Common myeloid progenitor, CD34-positive (primary cell): ENCODE data around the gene COPZ2.

ENCODE experiments used
- CTCF ChIA-PET: fragments of 350-600 bp; sonication (Branson Sonifier 250); formaldehyde crosslinking; loops from one replicate; lab custom pipeline; 2021; ENCODE audit warnings: antibody characterized with exemption; lab: Charles Lee
- POLR2A ChIA-PET: fragments of 350-600 bp; sonication (Branson Sonifier 250); formaldehyde crosslinking; loops from one replicate; lab custom pipeline; 2021; ENCODE audit warnings: antibody characterized with exemption; lab: Charles Lee
- DNase-seq, 3 donors: peaks; one replicate each; pipeline versions ENCODE4 v3.0.0 to v3.0.0-alpha.2; 2013
- H3K27ac ChIP-seq, 2 experiments: 1 replicate in 1 of 2; 2 replicates in 1 of 2; pipeline ENCODE4 v1.7.0; 2013; ENCODE audit warnings: inconsistent platforms in 2 of 2, low read length in 2 of 2, mild to moderate bottlenecking in 2 of 2, low read depth in 1 of 2, moderate library complexity in 1 of 2; ENCODE audit not compliant: severe bottlenecking in 2 of 2, insufficient read depth in 1 of 2, poor library complexity in 1 of 2
- H3K27me3 ChIP-seq, 5 experiments: replicated peaks in 2 of 5; 1 replicate in 3 of 5; 2 replicates in 2 of 5; pipeline versions ENCODE4 v1.6.1 to v1.7.0; 2013; ENCODE audit warnings: low read length in 4 of 5, mild to moderate bottlenecking in 2 of 5, moderate library complexity in 2 of 5, inconsistent platforms in 1 of 5; ENCODE audit not compliant: insufficient read depth in 5 of 5, control insufficient read depth in 4 of 5
- H3K36me3 ChIP-seq, 4 experiments: 1 replicate in 2 of 4; 2 replicates in 2 of 4; pipeline versions ENCODE4 v1.6.1 to v1.7.0; 2013; ENCODE audit warnings: low read length in 3 of 4, control low read depth in 1 of 4, mild to moderate bottlenecking in 1 of 4; ENCODE audit not compliant: control insufficient read depth in 4 of 4, insufficient read depth in 4 of 4
- H3K4me1 ChIP-seq, 4 experiments: 1 replicate in 3 of 4; 2 replicates in 1 of 4; pipeline versions ENCODE4 v1.6.1 to v1.7.1; 2013; ENCODE audit warnings: low read length in 3 of 4, mild to moderate bottlenecking in 3 of 4, control low read depth in 1 of 4, inconsistent platforms in 1 of 4, moderate library complexity in 1 of 4; ENCODE audit not compliant: control insufficient read depth in 4 of 4, insufficient read depth in 4 of 4; ENCODE audit errors: control extremely low read depth in 1 of 4
- H3K4me3 ChIP-seq, 7 experiments: 1 replicate in 4 of 7; 2 replicates in 3 of 7; pipeline versions ENCODE4 v1.5.1 to v1.7.0; 2013; ENCODE audit warnings: mild to moderate bottlenecking in 7 of 7, low read length in 6 of 7, moderate library complexity in 6 of 7, inconsistent platforms in 2 of 7, low read depth in 2 of 7, control low read depth in 1 of 7; ENCODE audit not compliant: insufficient read depth in 4 of 7, control insufficient read depth in 1 of 7; ENCODE audit errors: extremely low read depth in 1 of 7
- H3K9me3 ChIP-seq, 5 experiments: 1 replicate in 4 of 5; 2 replicates in 1 of 5; pipeline versions ENCODE4 v1.6.1 to v1.7.1; 2013; ENCODE audit warnings: low read length in 4 of 5, mild to moderate bottlenecking in 2 of 5, inconsistent platforms in 1 of 5, low read depth in 1 of 5, moderate library complexity in 1 of 5; ENCODE audit not compliant: control insufficient read depth in 4 of 5, insufficient read depth in 2 of 5; ENCODE audit errors: control extremely low read depth in 1 of 5
- WGBS: methylation state at CpG from one replicate; pipeline ENCODE4 v1.1.5; 2013; ENCODE audit not compliant: insufficient coverage; 5-methylcytosine and 5-hydroxymethylcytosine counted together

Gene COPZ2

GRCh38 chr17:48013876-48014594 is 23.6 kb downstream of the COPZ2 start:
- no peaks in the 10 kb centered on the region for H3K9me3 ChIP-seq
- H3K36me3 ChIP-seq: no peaks in the 10 kb centered on the region
- H3K27ac ChIP-seq: no peak overlapping the region
- WGBS: 98% methylated on average over 5 of the region's 6 CpGs
- no peak for DNase-seq
- POLR2A ChIA-PET: interaction anchor here (0.6 kb wide), 1 partner anchor 60 kb away, joined by 3 read pairs; no protein-coding TSS in a partner anchor
- H3K4me1 ChIP-seq: peaks cover 0 to 52% (median 21%) of the 10 kb centered on the region in 4 experiments
- H3K4me3 ChIP-seq: no peak overlapping the region
- H3K27me3 ChIP-seq: peaks cover 0 to 35% (median 10%) of the 10 kb centered on the region in 5 experiments
- CTCF ChIA-PET: interaction anchor here (0.6 to 14.4 kb wide), 6 partner anchors 10 to 47 kb away, joined by 3 to 511 read pairs (median 5); partner anchors contain the start of gene CDK5RAP3

GRCh38 chr17:48012654-48013053 is 24.9 kb downstream of the COPZ2 start:
- Histone ChIP-seq H3K27ac (no peak overlapping the region), H3K4me1 (peaks cover 0 to 45% (median 18%) of the 10 kb centered on the region in 4 experiments), H3K36me3 (no peaks in the 10 kb centered on the region), H3K27me3 (peaks cover 0 to 35% (median 10%) of the 10 kb centered on the region in 5 experiments), H3K4me3 (peak overlapping the region in 1 of 7 experiments; percentile 71), H3K9me3 (no peaks in the 10 kb centered on the region)
- ChIA-PET POLR2A (interaction anchor here (1.1 kb wide), 1 partner anchor 31 kb away, joined by 3 read pairs; no protein-coding TSS in a partner anchor), CTCF (interaction anchor here (1.1 to 14.4 kb wide), 6 partner anchors 8 to 124 kb away, joined by 3 to 511 read pairs (median 8); partner anchors contain the start of gene CDK5RAP3)
- DNase-seq: no peak
- WGBS: 48% methylated on average over 4 of the region's 5 CpGs

GRCh38 chr17:48012151-48012520 is 25.5 kb downstream of the COPZ2 start:
- WGBS: 0% methylated on average over 15 of the region's 34 CpGs
- Histone ChIP-seq H3K27me3 (peaks cover 0 to 35% (median 10%) of the 10 kb centered on the region in 5 experiments), H3K4me1 (peaks cover 0 to 41% (median 16%) of the 10 kb centered on the region in 4 experiments), H3K36me3 (no peaks in the 10 kb centered on the region), H3K9me3 (no peaks in the 10 kb centered on the region), H3K27ac (no peak overlapping the region), H3K4me3 (peak overlapping the region in 6 of 7 experiments; percentile 48 to 75 (median 56))
- ChIA-PET CTCF (interaction anchor here (0.8 to 14.4 kb wide), 8 partner anchors 8 to 749 kb away, joined by 3 to 511 read pairs (median 6); partner anchors contain the start of gene CDK5RAP3), POLR2A (interaction anchor here (1.1 kb wide), 1 partner anchor 30 kb away, joined by 3 read pairs; no protein-coding TSS in a partner anchor)
- peak in 2 of 3 donors; percentile 65 to 74 for DNase-seq

GRCh38 chr17:48011405-48012150 is 26.0 kb downstream of the COPZ2 start:
- Histone ChIP-seq H3K36me3 (no peaks in the 10 kb centered on the region), H3K4me3 (peak overlapping the region; percentile 9 to 75 (median 55)), H3K9me3 (no peaks in the 10 kb centered on the region), H3K27ac (no peak overlapping the region), H3K27me3 (peaks cover 0 to 35% (median 10%) of the 10 kb centered on the region in 5 experiments), H3K4me1 (peaks cover 0 to 38% (median 16%) of the 10 kb centered on the region in 4 experiments)
- peak; percentile 40 to 65 (median 58) for DNase-seq
- ChIA-PET CTCF (interaction anchor here (0.8 to 14.4 kb wide), 9 partner anchors 9 to 749 kb away, joined by 3 to 511 read pairs (median 3); partner anchors contain the start of gene CDK5RAP3), POLR2A (interaction anchor here (0.7 to 1.1 kb wide), 3 partner anchors 23 to 40 kb away, joined by 3 to 5 read pairs (median 3); partner anchors contain the start of gene CDK5RAP3)
- 3% methylated on average over 15 of the region's 23 CpGs for WGBS

GRCh38 chr17:48010193-48010592 is 27.4 kb downstream of the COPZ2 start:
- H3K4me3 ChIP-seq: no peak overlapping the region
- H3K27ac ChIP-seq: no peak overlapping the region
- H3K27me3 ChIP-seq: peaks cover 0 to 34% (median 10%) of the 10 kb centered on the region in 5 experiments
- no peaks in the 10 kb centered on the region for H3K9me3 ChIP-seq
- POLR2A ChIA-PET: no interaction called here
- no peaks in the 10 kb centered on the region for H3K36me3 ChIP-seq
- DNase-seq: no peak
- CTCF ChIA-PET: interaction anchor here (1.6 to 14.4 kb wide), 4 partner anchors 7 to 161 kb away, joined by 3 to 511 read pairs (median 12); partner anchors contain the start of gene CDK5RAP3
- WGBS: 88% methylated on average over 1 of the region's 3 CpGs
- H3K4me1 ChIP-seq: peaks cover 0 to 34% (median 17%) of the 10 kb centered on the region in 4 experiments

GRCh38 chr17:48006936-48007709 is 30.5 kb downstream of the COPZ2 start:
- POLR2A ChIA-PET: interaction anchor here (0.5 to 0.6 kb wide), 2 partner anchors 8 to 10 kb away, joined by 3 read pairs; no protein-coding TSS in a partner anchor
- no peak overlapping the region for H3K4me3 ChIP-seq
- no peaks in the 10 kb centered on the region for H3K36me3 ChIP-seq
- 96% methylated on average over 7 of the region's 12 CpGs for WGBS
- DNase-seq: no peak
- no peaks in the 10 kb centered on the region for H3K9me3 ChIP-seq
- CTCF ChIA-PET: interaction anchor here (0.9 to 1.2 kb wide), 5 partner anchors 10 to 131 kb away, joined by 3 to 6 read pairs (median 4); no protein-coding TSS in a partner anchor
- no peak overlapping the region for H3K27ac ChIP-seq
- H3K27me3 ChIP-seq: peaks cover 0 to 6% (median 0%) of the 10 kb centered on the region in 5 experiments
- peaks cover 0 to 46% (median 27%) of the 10 kb centered on the region in 4 experiments for H3K4me1 ChIP-seq
